CD4-positive, alpha-beta T cell (primary cell): ENCODE measurements around the gene PRM1. TPM values are rescaled to one million over a fixed set of nuclear protein-coding genes. Genes with fewer than 3 reads are reported as not detected.
"Not testable (repeated sequence)": the region's sequence is repeated elsewhere in the genome, so short reads cannot be mapped to it uniquely, and the experiment has no call there.

Source experiments
- ATAC-seq: fragments of 200-7000 bp; cut with Tn5 transposase; one replicate; pipeline ENCODE4 v1.10.0; 2022; ENCODE audit warnings: mild to moderate bottlenecking; ENCODE audit not compliant: poor library complexity
- CTCF ChIA-PET: fragments of 350-600 bp; sonication (Branson Sonifier 250); formaldehyde crosslinking; loops from one replicate; lab custom pipeline; 2021; ENCODE audit warnings: antibody characterized with exemption, inconsistent platforms; lab: Charles Lee
- POLR2A ChIA-PET: fragments of 350-600 bp; sonication (Branson Sonifier 250); formaldehyde crosslinking; loops from one replicate; lab custom pipeline; 2021; ENCODE audit warnings: antibody characterized with exemption, inconsistent platforms; lab: Charles Lee
- DNase-seq, 14 experiments: peaks; one replicate each; pipeline ENCODE4 v3.0.0-alpha.2; 2013 to 2020; ENCODE audit warnings: mixed read lengths in 2 of 14
- H3K27ac ChIP-seq, 2 donors: one replicate each; pipeline versions ENCODE4 v1.5.1 to v1.7.0; 2013; ENCODE audit warnings: low read length in 2 of 2, low read depth in 1 of 2, mild to moderate bottlenecking in 1 of 2
- H3K27me3 ChIP-seq, 2 experiments: 1 replicate in 1 of 2; 2 replicates in 1 of 2; pipeline versions ENCODE4 v1.6.1 to v1.7.0; 2013; ENCODE audit warnings: low read length in 2 of 2, control low read depth in 1 of 2, mild to moderate bottlenecking in 1 of 2, moderate library complexity in 1 of 2; ENCODE audit not compliant: insufficient read depth in 2 of 2, control insufficient read depth in 1 of 2
- H3K36me3 ChIP-seq: one replicate; pipeline ENCODE4 v1.6.1; 2013; ENCODE audit warnings: low read length, control low read depth; ENCODE audit not compliant: insufficient read depth
- H3K4me1 ChIP-seq: one replicate; pipeline ENCODE4 v1.6.1; 2013; ENCODE audit warnings: low read length, control low read depth; ENCODE audit not compliant: insufficient read depth
- H3K4me3 ChIP-seq: one replicate; pipeline ENCODE4 v1.5.1; 2013; ENCODE audit warnings: mild to moderate bottlenecking, low read length, moderate library complexity
- H3K9me3 ChIP-seq, 2 experiments: 1 replicate in 1 of 2; 2 replicates in 1 of 2; pipeline versions ENCODE4 v1.6.1 to v1.7.0; 2013; ENCODE audit warnings: low read length in 2 of 2, mild to moderate bottlenecking in 2 of 2, control low read depth in 1 of 2, moderate library complexity in 1 of 2; ENCODE audit not compliant: control insufficient read depth in 1 of 2, insufficient read depth in 1 of 2
- H3K27ac Mint-ChIP-seq: one replicate; pipeline ENCODE4 v1.8.0; 2020; ENCODE audit warnings: mixed read lengths
- H3K27me3 Mint-ChIP-seq: one replicate; pipeline ENCODE4 v1.8.0; 2021; ENCODE audit warnings: mixed read lengths
- H3K36me3 Mint-ChIP-seq: one replicate; pipeline ENCODE4 v1.8.0; 2021; ENCODE audit warnings: low read depth, mixed read lengths
- H3K4me1 Mint-ChIP-seq: one replicate; pipeline ENCODE4 v1.8.0; 2021; ENCODE audit warnings: low read depth, mixed read lengths
- H3K4me3 Mint-ChIP-seq: one replicate; pipeline ENCODE4 v1.8.0; 2020; ENCODE audit warnings: mild to moderate bottlenecking, mixed read lengths
- H3K9me3 Mint-ChIP-seq: one replicate; pipeline ENCODE4 v1.8.0; 2020; ENCODE audit warnings: mixed read lengths
- CTCF ChIP-seq: fragments of 200-600 bp; IDR thresholded peaks from one replicate; pipeline ENCODE4 v1.8.0; 2022; ENCODE audit warnings: antibody characterized with exemption, mild to moderate bottlenecking
- intact Hi-C, 2 experiments: fragments of 100-400 bp; cut with DNase I in 1 of 2; cut with micrococcal nuclease in 1 of 2; formaldehyde crosslinking; loops; one replicate each; pipeline versions ENCODE4 v1.15.1 to v1.9.0; 2023 to 2025; cut with DNase I, micrococcal nuclease
- total RNA-seq, 174 experiments: library from RNA in 2 of 174; stranded (reverse) in 2 of 174; gene quantifications; one replicate each; pipeline ENCODE4 v1.2.3 and lab custom pipeline; 2021 to 2026

The PRM1 gene
- total RNA-seq, 2 experiments from 2014 or later: not detected

GRCh38 chr16:11301645-11302501 lies 20.7 kb upstream of the PRM1 start:
- no peak overlapping the region for H3K4me3 Mint-ChIP-seq
- no peak for DNase-seq
- H3K36me3 Mint-ChIP-seq: no peaks in the 10 kb centered on the region
- TF ChIP-seq CTCF: no peak
- no peaks in the 10 kb centered on the region for H3K27me3 ChIP-seq
- no peak overlapping the region for H3K4me3 ChIP-seq
- CTCF ChIA-PET: no interaction called here
- no peak overlapping the region for H3K27ac Mint-ChIP-seq
- POLR2A ChIA-PET: no interaction called here
- intact Hi-C loops: no loop called here
- H3K27ac ChIP-seq: no peak overlapping the region
- H3K9me3 Mint-ChIP-seq: no peaks in the 10 kb centered on the region
- H3K36me3 ChIP-seq: no peaks in the 10 kb centered on the region
- H3K4me1 Mint-ChIP-seq: peaks cover 23% of the 10 kb centered on the region
- no peak for ATAC-seq
- peaks cover 22% of the 10 kb centered on the region for H3K4me1 ChIP-seq
- no peaks in the 10 kb centered on the region for H3K27me3 Mint-ChIP-seq
- H3K9me3 ChIP-seq: no peaks in the 10 kb centered on the region

GRCh38 chr16:11300560-11300892 lies 19.4 kb upstream of the PRM1 start:
- Histone ChIP-seq H3K4me3 (no peak overlapping the region), H3K27ac (no peak overlapping the region), H3K4me1 (peaks cover 24% of the 10 kb centered on the region), H3K9me3 (no peaks in the 10 kb centered on the region), H3K36me3 (no peaks in the 10 kb centered on the region), H3K27me3 (no peaks in the 10 kb centered on the region)
- CTCF ChIA-PET: no interaction called here
- TF ChIP-seq CTCF: no peak
- Mint-ChIP-seq H3K27ac (no peak overlapping the region), H3K4me1 (peaks cover 26% of the 10 kb centered on the region), H3K36me3 (no peaks in the 10 kb centered on the region), H3K27me3 (no peaks in the 10 kb centered on the region), H3K9me3 (no peaks in the 10 kb centered on the region), H3K4me3 (no peak overlapping the region)
- intact Hi-C loops: no loop called here
- DNase-seq: no peak
- POLR2A ChIA-PET: no interaction called here
- ATAC-seq: no peak

- H3K4me1 Mint-ChIP-seq: peaks cover 26% of the 10 kb centered on the region
- no peaks in the 10 kb centered on the region for H3K36me3 ChIP-seq
- H3K9me3 Mint-ChIP-seq: no peaks in the 10 kb centered on the region
- no peaks in the 10 kb centered on the region for H3K9me3 ChIP-seq
- peaks cover 24% of the 10 kb centered on the region for H3K4me1 ChIP-seq
- no peak for TF ChIP-seq CTCF
- no peak overlapping the region for H3K27ac Mint-ChIP-seq
- no peak overlapping the region for H3K27ac ChIP-seq
- H3K27me3 Mint-ChIP-seq: no peaks in the 10 kb centered on the region
- ATAC-seq (no peak), DNase-seq (no peak)
- no peak overlapping the region for H3K4me3 ChIP-seq
- CTCF ChIA-PET: no interaction called here
- POLR2A ChIA-PET: interaction anchor here (3.7 kb wide), 1 partner anchor 11 kb away, joined by 29 read pairs; no protein-coding TSS in a partner anchor
- intact Hi-C loops: loop anchor here in 1 of 2 experiments (5.0 kb wide), 1 partner anchor 43 kb away; the partner anchor contains the start of gene SOCS1
- H3K27me3 ChIP-seq: no peaks in the 10 kb centered on the region
- H3K4me3 Mint-ChIP-seq: no peak overlapping the region
- H3K36me3 Mint-ChIP-seq: no peaks in the 10 kb centered on the region
Measured at GRCh38 chr16:11299865-11300559, 18.9 kb upstream of the PRM1 start.

- H3K4me3 ChIP-seq, H3K9me3 Mint-ChIP-seq, H3K27ac Mint-ChIP-seq, ATAC-seq, H3K9me3 ChIP-seq, H3K36me3 ChIP-seq, H3K36me3 Mint-ChIP-seq, H3K27me3 Mint-ChIP-seq, H3K27ac ChIP-seq, H3K27me3 ChIP-seq: not testable (repeated sequence)
- ChIA-PET CTCF (interaction anchor here (1.6 to 2.5 kb wide), 3 partner anchors 43 to 335 kb away, joined by 4 to 14 read pairs (median 9); partner anchors contain the start of gene SOCS1), POLR2A (interaction anchor here (0.8 to 3.7 kb wide), 3 partner anchors 12 to 43 kb away, joined by 3 to 47 read pairs (median 29); partner anchors contain the start of gene SOCS1)
- intact Hi-C loops: loop anchor here in 1 of 2 experiments (5.0 kb wide), 1 partner anchor 42 kb away; the partner anchor contains the start of gene SOCS1
- peak in 3 of 14 experiments; percentile 8 to 27 (median 22) for DNase-seq
- H3K4me1 ChIP-seq: peaks cover 24% of the 10 kb centered on the region
- Mint-ChIP-seq H3K4me3 (peak overlapping the region; percentile 36), H3K4me1 (peaks cover 26% of the 10 kb centered on the region)
Measured at GRCh38 chr16:11298950-11299547, 17.9 kb upstream of the PRM1 start.
